HG02678 (cell line): ENCODE data around the gene PALMD.

Experiments used
- ATAC-seq: cut with Tn5 transposase; IDR thresholded peaks from one replicate; pipeline ENCODE4 v1.9.1; 2021; ENCODE audit warnings: mild to moderate bottlenecking, moderate library complexity; ENCODE audit not compliant: unreplicated experiment

Gene PALMD, protein sequence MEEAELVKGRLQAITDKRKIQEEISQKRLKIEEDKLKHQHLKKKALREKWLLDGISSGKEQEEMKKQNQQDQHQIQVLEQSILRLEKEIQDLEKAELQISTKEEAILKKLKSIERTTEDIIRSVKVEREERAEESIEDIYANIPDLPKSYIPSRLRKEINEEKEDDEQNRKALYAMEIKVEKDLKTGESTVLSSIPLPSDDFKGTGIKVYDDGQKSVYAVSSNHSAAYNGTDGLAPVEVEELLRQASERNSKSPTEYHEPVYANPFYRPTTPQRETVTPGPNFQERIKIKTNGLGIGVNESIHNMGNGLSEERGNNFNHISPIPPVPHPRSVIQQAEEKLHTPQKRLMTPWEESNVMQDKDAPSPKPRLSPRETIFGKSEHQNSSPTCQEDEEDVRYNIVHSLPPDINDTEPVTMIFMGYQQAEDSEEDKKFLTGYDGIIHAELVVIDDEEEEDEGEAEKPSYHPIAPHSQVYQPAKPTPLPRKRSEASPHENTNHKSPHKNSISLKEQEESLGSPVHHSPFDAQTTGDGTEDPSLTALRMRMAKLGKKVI

DNA sequence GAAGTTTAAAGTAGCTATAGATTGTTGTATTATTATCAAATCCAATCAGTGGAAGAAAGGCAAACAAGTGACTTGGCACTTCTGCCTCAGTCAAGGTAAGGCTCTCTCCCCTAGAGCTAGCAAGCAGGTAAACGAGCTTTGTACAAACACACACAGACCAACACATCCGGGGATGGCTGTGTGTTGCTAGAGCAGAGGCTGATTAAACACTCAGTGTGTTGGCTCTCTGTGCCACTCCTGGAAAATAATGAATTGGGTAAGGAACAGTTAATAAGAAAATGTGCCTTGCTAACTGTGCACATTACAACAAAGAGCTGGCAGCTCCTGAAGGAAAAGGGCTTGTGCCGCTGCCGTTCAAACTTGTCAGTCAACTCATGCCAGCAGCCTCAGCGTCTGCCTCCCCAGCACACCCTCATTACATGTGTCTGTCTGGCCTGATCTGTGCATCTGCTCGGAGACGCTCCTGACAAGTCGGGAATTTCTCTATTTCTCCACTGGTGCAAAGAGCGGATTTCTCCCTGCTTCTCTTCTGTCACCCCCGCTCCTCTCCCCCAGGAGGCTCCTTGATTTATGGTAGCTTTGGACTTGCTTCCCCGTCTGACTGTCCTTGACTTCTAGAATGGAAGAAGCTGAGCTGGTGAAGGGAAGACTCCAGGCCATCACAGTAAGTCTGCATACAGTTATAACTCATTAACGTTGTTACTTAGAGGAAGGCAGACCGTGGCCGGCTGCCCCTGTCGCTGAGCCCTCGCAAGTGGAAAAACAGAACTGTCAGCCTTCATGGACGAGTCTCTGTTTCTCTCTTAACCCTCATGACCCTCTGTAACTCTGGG, at the start of gene PALMD:
Gene PALMD (plus strand): TSS at position 415 of the 833 bp plus-strand sequence. CDS start 205 bp downstream, at position 620.
- ATAC-seq, result no peak

DNA sequence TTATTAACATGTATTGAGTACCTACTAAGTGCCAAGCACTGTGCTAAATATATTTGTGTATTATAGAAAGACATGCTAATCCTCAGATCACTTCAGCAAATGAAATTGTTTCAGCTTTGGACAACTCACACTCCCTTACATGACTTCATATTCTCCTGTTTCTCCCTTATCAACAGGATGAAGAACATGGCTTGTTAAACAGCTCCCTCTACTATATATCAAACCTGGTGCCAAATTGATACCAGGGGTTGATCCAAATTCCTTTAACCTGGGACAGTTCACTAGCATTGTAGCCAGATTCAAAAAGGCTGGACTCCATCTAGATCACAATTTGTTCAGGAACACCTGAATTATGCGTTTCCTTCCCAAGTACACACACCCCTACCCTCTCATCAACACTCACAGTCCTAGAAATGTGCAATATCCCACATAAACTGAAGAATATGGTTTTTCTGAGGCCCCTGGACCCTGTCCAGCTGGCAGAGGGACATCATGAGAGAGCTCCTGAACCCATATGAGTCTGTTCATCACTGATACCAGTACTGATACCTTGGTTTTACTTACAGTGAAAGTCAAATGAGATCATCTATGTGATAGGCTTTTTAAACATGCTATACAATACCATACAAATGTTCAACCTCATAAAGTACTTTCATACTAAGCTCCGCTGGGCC, 47.0 kb upstream of the PALMD start:
- ATAC-seq, result no peak

DNA sequence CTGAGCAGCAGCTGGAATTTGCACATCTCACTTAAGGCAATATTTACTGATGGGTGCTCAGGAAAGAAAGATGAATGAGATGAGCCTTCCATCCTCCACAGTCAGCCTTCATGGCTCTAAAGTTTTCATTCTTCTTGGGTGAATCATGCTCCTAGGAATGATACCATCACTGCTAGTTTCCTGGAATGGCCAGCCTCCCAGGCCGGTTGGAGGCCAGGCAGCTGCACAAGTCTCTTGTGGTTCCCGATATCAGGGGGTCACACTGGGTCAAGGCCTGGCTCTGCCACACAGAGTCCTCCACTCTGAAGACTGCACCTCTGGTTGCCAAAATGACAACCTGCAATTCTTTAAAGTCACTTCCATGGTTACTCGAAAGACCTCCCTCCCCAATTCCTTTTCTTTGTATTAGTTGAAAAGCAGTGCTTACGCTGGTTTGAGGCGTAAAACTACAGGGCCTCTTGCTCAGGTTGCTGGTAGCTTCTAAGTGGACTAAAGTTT, 46.2 kb upstream of the PALMD start:
- no peak for ATAC-seq

DNA sequence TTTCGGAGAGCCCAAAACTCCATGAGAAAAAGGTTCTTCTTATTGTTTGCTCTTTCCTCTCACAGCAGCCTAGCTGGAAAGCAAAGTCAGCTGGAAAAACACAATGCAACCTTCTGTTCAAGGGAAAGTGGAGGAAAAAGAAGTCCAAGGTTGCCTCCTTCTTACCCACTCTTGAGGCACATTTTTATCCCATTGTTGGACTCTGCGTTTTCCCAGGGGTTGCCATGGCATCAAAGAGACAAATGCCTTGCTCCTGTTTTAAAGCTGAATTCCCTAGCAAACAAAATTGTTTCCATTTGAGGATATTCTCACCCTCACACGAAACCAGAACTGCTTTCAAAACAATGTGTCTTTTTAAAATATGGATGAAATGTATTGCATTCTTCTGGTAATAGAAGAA, 45.1 kb upstream of the PALMD start:
- ATAC-seq, result no peak

DNA sequence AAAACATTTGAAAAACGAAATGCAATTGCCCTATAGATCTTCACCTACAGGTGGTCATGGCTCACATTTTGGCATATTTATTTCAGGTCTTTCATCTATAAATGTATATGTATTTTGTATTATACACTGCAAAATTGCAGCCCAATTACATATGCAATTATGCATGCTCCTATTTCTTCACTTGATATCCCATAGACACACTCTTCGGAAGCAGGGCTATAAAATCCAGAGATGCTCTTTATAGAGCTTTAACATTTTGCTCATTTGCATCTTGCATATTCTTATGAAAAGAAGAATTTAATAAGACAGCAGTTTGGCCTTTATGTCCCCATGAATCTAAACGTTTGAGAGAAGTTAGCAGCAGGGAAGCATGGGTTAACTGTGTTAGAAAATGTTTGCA, 44.7 kb upstream of the PALMD start:
- ATAC-seq, result no peak

DNA sequence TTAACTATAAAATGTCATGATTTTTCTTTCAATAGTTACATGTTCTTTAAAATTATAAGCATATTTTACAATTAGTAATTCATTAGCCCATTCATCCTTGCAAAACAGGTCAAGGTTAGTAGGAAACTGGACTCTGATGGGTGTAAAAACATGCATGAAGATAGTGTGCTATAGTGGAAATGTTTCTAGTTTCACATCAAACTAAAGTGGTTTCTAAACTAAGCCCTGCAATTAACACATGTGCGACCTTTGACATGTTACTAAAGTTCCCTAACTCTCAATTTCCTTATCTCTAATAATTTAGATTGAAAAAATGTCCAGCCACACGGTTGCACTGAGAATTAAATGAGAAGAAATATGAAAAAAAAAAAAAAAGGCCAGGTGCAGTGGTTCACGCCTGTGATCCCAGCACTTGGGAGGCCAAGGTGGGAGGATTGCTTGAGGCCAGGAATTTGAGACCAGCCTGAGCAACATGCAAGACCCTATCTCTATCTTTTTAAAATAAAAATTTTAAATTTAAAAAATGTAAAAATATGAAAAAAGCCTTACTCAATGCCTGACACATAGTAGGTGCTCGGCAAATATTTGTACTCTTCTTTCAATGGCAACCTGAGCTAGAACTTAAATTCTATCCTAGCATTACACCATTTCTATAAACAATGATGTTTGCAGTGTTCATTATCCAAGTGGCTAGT, 44.1 kb upstream of the PALMD start:
- ATAC-seq, result no peak

DNA sequence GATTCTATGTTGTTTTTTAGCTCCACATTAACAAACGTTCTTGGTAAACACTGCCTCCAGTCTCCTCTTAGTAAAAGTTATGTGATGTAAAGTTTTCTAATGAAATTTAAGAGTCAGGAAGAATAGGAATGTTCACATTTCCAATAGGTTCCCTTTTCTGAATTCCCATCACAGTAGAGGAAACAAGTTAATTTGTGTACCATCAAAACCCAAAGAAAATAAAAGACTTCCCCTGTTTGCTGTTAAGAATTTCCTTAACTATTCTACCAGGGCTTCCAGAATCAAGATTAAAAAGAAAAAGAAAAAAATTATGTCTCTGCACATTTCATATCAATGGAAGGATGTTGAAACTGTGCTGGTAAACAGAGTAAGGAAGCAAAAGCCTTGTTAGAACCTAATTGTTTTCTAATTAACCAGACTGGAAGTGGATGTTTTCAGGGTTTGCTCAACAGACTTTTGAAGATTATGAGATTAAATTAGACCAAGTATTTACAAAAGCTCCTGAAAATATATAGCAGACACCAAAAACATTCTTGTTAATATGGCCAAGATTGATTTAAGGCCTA, 43.4 kb upstream of the PALMD start:
- no peak for ATAC-seq

DNA sequence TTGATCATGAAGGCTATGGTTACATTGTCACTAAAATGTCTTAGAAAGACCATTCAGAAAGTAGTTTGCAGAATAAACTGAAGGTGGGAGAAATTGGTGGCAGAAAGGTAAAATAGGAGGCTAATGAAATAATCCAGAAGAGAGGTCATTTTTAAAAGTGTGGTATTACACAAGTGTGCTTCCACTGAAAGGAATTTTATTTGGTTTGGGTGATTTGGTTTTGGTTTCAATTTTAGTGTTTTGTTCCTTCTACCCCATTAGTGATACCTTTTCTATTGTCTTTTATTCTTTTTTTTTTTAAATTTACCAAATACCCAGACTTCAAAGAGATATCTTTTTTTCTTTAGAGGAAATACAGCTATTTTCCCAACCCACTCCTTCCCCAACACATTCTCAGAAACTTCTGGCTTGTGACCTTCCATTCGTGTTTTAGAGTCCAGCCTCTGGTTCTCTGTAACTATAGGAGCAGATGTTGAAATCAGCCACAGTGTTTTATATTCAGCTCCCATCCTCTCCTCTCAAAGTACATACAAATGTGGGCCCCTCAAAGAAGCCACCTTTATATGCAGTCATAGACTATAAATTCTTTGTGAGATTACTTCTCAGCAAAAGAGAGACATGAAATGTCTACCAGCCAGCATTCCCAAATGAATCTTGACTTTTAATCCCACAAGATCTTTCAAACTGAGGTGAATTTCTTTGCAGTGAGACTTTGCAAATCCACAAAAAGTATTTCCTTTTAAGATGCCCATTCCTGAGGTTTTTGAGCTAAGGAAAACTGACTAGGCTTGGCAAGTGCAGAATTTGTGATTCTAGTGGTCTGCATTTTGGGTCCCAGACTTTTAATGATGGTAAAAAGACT, 42.0 kb upstream of the PALMD start:
- ATAC-seq, result no peak

DNA sequence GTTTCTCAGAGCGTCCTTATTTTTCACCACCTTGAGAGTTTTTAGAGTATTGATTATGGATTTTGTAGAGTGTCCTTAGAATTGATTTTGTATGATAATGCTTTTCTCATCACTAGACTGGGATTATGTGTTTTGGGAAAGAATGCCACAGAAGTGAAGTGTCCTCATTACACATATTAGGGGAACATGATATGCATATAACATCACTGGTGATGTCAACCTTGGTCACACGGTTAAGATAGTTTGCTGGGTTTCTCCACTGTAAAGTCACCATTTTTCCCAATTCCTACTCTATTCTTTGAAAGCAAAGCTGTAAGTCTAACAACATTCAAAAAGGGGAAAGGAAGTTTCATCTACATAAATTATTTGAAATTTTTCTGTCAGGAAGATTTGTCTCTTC, 39.6 kb upstream of the PALMD start:
- no peak for ATAC-seq

DNA sequence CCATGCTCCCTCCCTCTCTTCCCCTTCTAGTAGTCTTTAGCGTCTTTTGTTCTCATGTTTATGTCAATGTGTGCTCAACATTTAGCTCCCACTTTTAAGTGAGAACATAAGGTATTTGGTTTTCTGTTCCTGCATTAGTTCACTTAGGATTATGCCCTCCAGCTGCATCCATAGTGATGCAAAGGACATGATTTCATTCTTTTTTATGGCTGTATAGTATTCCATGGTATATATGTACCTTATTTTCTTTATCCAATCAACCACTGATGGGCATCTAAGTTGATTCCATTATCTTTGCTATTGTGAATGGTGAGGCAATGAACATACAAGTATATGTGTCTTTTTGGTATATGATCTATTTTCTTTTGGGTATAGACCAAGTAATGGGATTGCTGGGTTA, 38.3 kb upstream of the PALMD start:
- no peak for ATAC-seq

DNA sequence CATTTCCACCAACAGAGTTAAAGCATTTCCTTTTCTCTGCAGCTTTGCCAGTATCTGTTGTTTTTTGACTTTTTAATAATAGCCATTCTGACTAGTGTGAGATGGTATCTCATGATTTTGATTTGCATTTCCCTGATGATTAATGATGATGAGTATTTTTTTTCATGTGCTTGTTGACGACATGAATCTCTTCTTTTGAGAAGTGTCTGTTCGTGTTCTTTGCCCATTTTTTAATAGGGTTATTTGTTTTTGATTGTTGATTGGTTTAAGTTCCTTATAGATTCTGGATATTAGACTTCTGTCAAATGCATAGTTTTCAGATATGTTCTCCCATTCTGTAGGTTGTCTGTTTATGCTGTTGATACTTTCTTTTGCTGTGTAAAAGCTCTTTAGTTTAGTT, 37.9 kb upstream of the PALMD start:
- ATAC-seq, result no peak

DNA sequence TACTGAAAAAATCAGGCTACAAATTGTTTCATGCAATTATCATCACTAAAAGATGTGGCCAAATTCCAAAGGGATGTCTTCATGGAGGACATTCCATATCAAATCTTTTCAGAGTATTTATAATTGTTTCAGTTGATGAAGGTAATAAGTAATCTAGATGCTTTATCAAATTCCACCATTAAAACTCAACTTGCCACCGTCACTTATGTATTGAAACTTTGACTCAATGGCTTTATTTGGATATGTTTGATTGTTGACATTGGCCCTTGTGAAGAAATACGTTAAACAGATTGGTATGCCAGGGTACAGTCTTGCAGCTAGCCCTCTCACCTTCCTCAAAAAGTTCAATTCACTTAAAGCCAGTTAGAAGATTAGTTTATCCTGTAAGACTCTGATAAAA, 32.2 kb upstream of the PALMD start:
- no peak for ATAC-seq

DNA sequence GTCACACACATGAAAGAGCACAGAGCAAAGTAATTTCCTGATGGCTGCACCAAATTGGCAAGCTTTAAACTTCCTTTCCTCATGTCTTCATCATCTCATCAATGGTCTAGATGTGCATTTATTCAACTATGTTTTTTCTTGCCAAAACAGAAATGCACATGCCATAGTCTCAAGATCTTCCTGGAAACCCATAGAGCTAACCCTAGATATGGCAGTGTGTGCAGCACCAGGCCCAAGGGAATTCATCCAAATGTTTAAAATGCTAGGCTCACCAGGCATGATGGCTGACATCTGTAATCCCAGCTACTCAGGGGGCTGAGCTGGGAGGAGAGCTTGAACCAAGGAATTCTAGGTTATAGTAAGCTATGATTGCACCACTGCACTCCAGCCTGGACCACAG, 31.2 kb upstream of the PALMD start:
- ATAC-seq, result no peak

DNA sequence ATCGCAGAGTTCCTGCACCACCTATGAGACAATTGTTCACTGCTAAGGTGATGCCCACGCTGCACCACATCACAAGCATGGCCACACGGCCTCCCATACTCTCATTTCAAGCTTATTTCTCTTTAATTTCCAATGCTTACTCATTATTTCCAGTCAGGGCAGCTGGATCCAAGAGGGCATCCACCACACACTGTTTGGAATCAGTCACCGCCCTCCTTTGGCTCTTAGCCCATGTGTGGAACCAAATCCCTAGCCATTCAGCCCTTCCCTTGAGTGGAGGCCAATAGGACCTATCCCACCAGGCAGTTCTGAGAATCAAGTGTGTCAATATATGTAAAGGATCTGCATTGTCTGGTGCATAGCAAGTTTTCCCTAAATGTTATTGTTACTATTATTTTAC, 26.3 kb upstream of the PALMD start:
- no peak for ATAC-seq

DNA sequence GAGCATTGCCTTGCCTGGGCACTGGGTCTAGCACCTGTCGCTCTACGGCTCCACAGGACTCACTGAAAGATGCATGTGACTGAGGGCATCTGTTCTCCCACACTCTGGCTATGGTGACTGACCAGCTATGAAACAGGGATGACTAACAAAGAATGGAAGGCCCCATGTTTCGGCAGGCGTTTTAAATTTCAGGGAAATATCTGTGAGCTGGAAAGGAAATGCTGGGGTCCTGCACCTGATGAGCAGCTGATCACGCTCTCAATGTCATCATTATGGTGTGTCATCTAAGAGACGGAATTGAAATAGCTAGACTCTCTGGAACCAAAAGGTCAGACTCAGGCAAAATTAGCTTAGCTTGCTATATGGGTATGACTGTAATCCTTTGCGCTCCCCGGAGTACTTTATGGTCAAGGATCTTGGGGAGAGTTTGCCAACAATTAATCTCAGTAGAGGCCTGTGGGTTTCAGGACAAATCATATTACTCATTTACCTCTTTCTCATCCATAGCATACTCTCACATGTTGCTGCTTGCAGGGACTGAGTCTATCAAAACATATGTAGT, 24.5 kb upstream of the PALMD start:
- no peak for ATAC-seq

DNA sequence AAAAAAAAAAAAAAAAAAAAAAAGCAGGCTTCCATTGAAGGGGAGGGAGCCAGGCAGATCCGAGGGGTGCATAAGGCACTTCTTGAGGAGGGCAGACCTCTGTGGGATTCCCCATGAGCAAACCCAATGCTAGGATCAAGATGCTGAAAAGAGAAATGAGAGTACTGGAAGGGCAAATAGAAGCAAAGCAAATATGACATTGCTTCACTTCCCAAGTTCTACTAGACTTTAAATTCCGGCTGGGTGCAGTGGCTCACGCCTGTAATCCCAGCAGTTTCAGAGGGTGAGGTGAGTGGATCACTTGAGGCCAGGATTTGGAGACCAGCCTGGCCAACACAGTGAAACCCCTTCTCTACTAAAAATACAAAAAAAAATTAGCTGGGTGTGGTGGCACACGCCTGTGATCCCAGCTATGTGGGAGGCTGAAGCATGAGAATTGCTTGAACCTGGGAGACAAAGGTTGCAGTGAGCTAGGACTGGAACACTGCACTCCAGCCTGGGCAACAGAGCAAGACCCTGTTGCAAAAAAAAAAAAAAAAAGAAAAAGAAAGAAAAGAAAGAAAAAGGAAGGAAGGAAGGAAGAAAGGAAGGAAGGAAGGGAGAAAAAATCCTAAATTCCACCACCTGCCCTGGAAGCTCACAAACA, 23.1 kb upstream of the PALMD start:
- ATAC-seq, result no peak

DNA sequence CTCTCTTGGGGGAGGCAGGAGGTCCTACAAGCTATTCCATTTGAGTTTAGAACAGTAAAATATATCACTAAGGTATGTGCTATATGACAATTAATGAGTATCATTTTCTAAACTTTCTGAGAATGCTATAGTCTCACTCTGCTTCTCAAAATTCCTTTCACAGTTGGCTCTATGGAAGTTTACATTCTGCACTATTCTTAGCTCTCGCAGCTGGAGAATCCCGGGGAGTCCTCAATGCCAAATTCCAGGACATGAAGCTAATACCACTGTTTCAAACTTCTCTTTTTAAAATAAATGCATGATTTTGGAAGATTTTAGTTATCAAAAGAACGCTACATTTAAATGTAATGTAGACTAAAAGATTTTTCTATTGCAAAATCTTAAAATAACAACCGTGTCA, 22.4 kb upstream of the PALMD start:
- ATAC-seq, result no peak

DNA sequence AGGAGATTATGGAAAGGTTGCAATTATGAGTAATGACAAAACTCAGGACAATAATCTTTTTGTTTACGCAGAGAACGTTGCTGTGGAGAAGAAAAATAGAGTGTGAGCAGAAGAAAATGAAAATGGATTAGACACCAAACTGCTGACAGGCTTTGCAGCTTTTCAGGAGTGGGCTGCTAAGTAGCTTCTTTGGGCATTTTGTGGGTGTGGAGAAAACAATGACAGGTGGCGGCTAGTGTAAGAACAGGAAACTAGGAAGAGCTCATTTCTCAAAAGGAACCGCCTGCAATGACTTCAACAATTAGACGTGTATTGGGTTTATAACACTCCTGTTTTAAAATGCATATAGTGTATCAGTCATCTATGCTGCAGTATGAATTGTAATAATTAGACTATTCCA, 18.3 kb upstream of the PALMD start:
- no peak for ATAC-seq

DNA sequence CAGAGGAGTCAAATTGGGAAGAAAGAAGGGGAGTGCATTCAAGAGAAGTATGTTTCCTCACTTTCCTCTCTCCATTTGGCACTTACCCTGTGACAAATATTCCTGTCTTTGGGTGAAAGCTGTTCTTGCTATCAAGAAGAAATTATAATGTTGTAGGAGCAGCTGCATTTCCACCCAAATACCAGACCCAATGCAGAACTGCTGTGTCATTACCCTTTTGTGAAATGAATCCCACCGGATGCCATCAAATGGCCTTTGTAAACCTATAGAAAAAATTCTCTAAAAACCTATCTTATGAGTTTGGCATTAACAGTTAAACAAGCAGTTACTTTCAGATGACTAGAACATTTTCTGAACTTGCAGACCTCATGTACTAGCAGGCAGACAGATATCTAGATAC, 16.7 kb upstream of the PALMD start:
- ATAC-seq, result no peak
